Prostate gland (tissue), 2 donors: ENCODE data around the gene MDGA2. TPM values are rescaled to one million over a fixed set of nuclear protein-coding genes. Genes with fewer than 3 reads are reported as not detected.

Experiments used
- DNase-seq: peaks from one replicate; pipeline ENCODE4 v3.0.0-alpha.2; 2019; ENCODE audit warnings: low spot score
- H3K27ac ChIP-seq, 2 donors: fragments of 200-600 bp; sonication (generic); 2 replicates each; pipeline ENCODE4 v1.5.1; 2017 to 2019
- H3K27me3 ChIP-seq: fragments of 200-600 bp; sonication (generic); replicated peaks from 2 replicates; pipeline ENCODE4 v1.5.1; 2019; ENCODE audit not compliant: insufficient read depth
- H3K36me3 ChIP-seq, 2 donors: fragments of 200-600 bp; sonication (generic); 1 replicate in 1 of 2; 2 replicates in 1 of 2; pipeline versions ENCODE4 v1.5.1 to v1.8.1; 2017 to 2019
- H3K4me1 ChIP-seq: fragments of 200-600 bp; sonication (generic); replicated peaks from 2 replicates; pipeline ENCODE4 v1.5.1; 2019
- H3K4me3 ChIP-seq, 2 donors: fragments of 200-600 bp; sonication (generic); 2 replicates each; pipeline ENCODE4 v1.5.1; 2017 to 2019
- H3K9me3 ChIP-seq: fragments of 200-600 bp; sonication (generic); 2 replicates; pipeline ENCODE4 v1.5.1; 2017
- POLR2A ChIP-seq: fragments of 450-650 bp; IDR thresholded peaks from one replicate; pipeline ENCODE4 v1.6.1; 2016; ENCODE audit warnings: antibody characterized with exemption, mild to moderate bottlenecking
- POLR2AphosphoS5 ChIP-seq: sonication (generic); formaldehyde crosslinking; IDR thresholded peaks from one replicate; pipeline ENCODE4 v1.6.1; 2017; ENCODE audit warnings: antibody characterized with exemption
- WGBS: methylation state at CpG from one replicate; pipeline ENCODE4 v1.1.5; 2018; 5-methylcytosine and 5-hydroxymethylcytosine counted together
- intact Hi-C: fragments of 100-400 bp; cut with DNase I; formaldehyde crosslinking; loops from one replicate; pipeline ENCODE4 v1.14.2; 2022
- total RNA-seq, 2 donors: library from RNA; depleted of rRNA; stranded (reverse); fragments of >200 nt; gene quantifications; one replicate each; pipeline ENCODE4 v1.1.0, GENCODE V29; 2016
- TF ChIP-seq, protein P1 (sequence below), 4 experiments: fragments of 200-600 bp in 2 of 4; fragments of 450-650 bp in 2 of 4; sonication (generic) in 2 of 4; IDR thresholded peaks; 1 replicate in 3 of 4; 2 replicates in 1 of 4; pipeline ENCODE4 v1.5.1; 2016 to 2019; ENCODE audit warnings: antibody characterized with exemption in 4 of 4, mild to moderate bottlenecking in 2 of 4, moderate library complexity in 2 of 4

Gene MDGA2
- total RNA-seq, 2 donors from 2014 or later = 2.1 TPM; not detected in 1

DNA sequence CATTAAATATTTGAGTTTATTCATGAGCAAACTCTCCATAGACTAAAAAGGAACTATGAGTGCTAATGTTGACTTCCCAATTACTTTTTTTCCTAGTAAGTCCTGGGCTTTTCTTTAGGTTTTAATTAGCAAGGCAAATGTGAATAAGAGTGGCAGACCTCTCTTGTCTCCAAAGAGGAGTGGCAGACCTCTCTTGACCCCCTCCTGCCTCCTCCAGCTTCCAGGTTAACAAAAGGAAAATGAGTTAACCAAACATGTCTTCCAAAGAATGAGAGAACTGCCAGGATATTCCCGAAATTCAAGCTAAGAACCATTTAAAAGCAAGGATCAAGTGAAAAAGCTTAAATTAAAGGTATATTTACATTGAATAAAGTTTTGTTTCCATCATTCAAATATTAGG is 253.2 kb downstream of the MDGA2 start:
- Histone ChIP-seq H3K36me3 (no peaks in the 10 kb centered on the region), H3K4me1 (no peaks in the 10 kb centered on the region), H3K27ac (no peak overlapping the region), H3K27me3 (no peaks in the 10 kb centered on the region), H3K4me3 (no peak overlapping the region), H3K9me3 (no peaks in the 10 kb centered on the region)
- 68% methylated on average over 1 of the region's 1 CpG for whole genome bisulfite sequencing
- no peak for DNase-seq
- TF ChIP-seq POLR2A (no peak), POLR2AphosphoS5 (no peak)
- TF ChIP-seq, protein P1, sequence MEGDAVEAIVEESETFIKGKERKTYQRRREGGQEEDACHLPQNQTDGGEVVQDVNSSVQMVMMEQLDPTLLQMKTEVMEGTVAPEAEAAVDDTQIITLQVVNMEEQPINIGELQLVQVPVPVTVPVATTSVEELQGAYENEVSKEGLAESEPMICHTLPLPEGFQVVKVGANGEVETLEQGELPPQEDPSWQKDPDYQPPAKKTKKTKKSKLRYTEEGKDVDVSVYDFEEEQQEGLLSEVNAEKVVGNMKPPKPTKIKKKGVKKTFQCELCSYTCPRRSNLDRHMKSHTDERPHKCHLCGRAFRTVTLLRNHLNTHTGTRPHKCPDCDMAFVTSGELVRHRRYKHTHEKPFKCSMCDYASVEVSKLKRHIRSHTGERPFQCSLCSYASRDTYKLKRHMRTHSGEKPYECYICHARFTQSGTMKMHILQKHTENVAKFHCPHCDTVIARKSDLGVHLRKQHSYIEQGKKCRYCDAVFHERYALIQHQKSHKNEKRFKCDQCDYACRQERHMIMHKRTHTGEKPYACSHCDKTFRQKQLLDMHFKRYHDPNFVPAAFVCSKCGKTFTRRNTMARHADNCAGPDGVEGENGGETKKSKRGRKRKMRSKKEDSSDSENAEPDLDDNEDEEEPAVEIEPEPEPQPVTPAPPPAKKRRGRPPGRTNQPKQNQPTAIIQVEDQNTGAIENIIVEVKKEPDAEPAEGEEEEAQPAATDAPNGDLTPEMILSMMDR (IDR thresholded peaks at IDR 0.05) = no peak
- intact Hi-C loops = no loop called here

DNA sequence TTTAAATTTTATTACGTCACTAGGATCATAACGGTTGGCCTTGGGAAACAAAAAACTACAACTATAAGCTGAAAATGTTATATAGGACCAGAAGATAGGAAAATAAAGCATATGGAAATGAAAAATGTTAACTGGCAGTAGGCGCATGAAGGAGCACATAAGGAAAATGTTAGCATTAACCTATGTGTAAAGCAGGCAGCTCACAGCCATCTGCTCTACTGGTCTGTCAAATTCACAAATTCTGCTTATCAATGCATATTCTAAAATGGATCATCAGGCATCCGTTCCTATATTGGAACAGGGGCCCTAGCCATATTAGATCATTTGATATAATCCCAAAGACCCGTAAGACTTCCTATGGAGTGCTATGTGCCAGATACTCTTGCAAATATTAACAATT is 263.9 kb downstream of the MDGA2 start:
- H3K9me3 ChIP-seq = no peaks in the 10 kb centered on the region
- DNase-seq = no peak
- no peaks in the 10 kb centered on the region for H3K36me3 ChIP-seq
- no peaks in the 10 kb centered on the region for H3K27me3 ChIP-seq
- H3K27ac ChIP-seq = no peak overlapping the region
- TF ChIP-seq, protein P1 (IDR thresholded peaks at IDR 0.05) = no peak
- TF ChIP-seq POLR2A = no peak
- no peak for TF ChIP-seq POLR2AphosphoS5
- intact Hi-C loops = no loop called here
- H3K4me3 ChIP-seq = no peak overlapping the region
- WGBS = 92% methylated on average over 5 of the region's 5 CpGs
- no peaks in the 10 kb centered on the region for H3K4me1 ChIP-seq

DNA sequence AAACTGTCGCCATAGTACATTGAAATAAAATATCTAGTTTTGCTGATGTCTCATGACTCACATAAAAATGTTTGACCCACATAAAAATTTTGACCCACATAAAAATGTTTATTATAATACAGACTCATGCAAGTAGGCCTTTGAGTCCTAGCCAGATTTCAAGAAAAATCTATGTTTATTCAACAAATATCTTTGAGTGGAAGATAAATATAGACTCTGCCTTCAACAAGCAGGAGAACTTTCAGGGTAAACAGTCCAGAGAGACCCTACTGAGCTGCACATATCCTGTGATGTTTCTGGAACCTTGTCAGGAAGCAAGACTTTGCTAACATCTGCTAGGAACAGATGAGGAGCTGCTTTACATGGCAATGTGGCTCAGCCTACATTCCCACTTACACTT is 283.1 kb downstream of the MDGA2 start:
- Histone ChIP-seq H3K4me3 (no peak overlapping the region), H3K27ac (no peak overlapping the region), H3K36me3 (no peaks in the 10 kb centered on the region), H3K4me1 (no peaks in the 10 kb centered on the region), H3K27me3 (no peaks in the 10 kb centered on the region), H3K9me3 (no peaks in the 10 kb centered on the region)
- intact Hi-C loops = no loop called here
- TF ChIP-seq, protein P1 (IDR thresholded peaks at IDR 0.05) = no peak
- TF ChIP-seq POLR2AphosphoS5 = peak; percentile 25
- no peak for TF ChIP-seq POLR2A
- no peak for DNase-seq
- WGBS = 39% methylated on average over 1 of the region's 1 CpG

DNA sequence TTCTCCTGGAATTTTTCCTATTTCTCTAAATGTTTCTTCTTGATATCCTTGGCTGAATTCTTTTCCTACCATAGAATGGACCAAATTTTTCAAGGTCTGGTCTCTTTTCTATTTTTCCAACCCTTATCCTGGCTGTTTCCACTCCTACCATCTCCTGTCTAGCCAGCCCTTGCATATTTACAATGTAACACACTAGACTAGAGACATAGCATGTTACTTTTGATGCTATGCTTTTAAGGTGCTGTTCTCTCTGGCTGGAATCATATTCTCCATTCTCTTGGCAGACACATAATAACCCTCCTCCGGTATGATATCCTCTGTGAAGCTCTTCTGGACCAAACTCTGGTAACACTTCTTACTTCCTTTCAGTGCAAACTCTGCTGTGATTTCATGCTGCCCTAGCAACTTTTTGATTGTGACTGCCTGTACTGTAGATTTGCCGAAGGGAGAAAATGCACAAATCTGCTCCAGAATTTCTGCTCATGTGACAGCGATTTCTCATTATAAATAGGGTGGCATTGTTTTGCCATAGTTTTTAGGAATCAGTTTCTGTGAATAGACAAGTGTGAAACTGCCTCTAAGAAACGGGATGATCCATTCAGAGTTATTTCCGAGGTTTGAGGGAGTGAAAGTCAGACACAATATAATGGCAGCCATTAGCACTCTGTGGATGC is 284.4 kb downstream of the MDGA2 start:
- no peak overlapping the region for H3K4me3 ChIP-seq
- H3K36me3 ChIP-seq = no peaks in the 10 kb centered on the region
- H3K27me3 ChIP-seq = no peaks in the 10 kb centered on the region
- no peaks in the 10 kb centered on the region for H3K9me3 ChIP-seq
- DNase-seq = no peak
- H3K4me1 ChIP-seq = no peaks in the 10 kb centered on the region
- 69% methylated on average over 5 of the region's 5 CpGs for WGBS
- intact Hi-C loops = no loop called here
- no peak overlapping the region for H3K27ac ChIP-seq
- TF ChIP-seq POLR2A (no peak), POLR2AphosphoS5 (no peak)
- TF ChIP-seq, protein P1 (IDR thresholded peaks at IDR 0.05) = no peak

DNA sequence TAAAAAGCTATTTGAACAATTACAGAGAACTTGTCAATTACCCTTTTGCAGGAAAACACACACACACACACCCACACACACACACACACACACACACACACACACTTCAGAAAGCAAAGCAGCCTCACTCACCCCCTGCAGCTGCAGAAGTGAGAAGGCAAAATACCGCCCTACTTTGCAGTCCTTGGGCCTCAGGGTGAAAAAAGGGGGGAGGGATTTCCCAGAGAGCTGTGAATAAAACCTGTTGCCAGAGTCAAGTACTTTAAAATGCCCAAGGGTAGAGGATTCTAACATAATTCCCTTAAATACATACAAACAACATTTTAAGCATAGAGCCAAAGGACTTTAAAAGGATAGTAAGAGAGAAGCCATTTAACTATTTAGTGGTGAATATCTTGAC is 285.9 kb downstream of the MDGA2 start:
- H3K27me3 ChIP-seq = no peaks in the 10 kb centered on the region
- H3K4me1 ChIP-seq = no peaks in the 10 kb centered on the region
- no peaks in the 10 kb centered on the region for H3K36me3 ChIP-seq
- intact Hi-C loops = no loop called here
- TF ChIP-seq POLR2AphosphoS5 (no peak), POLR2A (no peak)
- TF ChIP-seq, protein P1 (IDR thresholded peaks at IDR 0.05) = no peak
- WGBS = 31% methylated on average over 1 of the region's 1 CpG
- no peak overlapping the region for H3K27ac ChIP-seq
- H3K4me3 ChIP-seq = no peak overlapping the region
- no peaks in the 10 kb centered on the region for H3K9me3 ChIP-seq
- no peak for DNase-seq
